HepG2 (cell line): Measurements from ENCODE around the gene CES5A. TPM values are rescaled to one million over a fixed set of nuclear protein-coding genes. Genes with fewer than 3 reads are reported as not detected.

Experiments
- ATAC-seq: fragments of 200-7000 bp; cut with Tn5 transposase; 3 replicates; pipeline ENCODE4 v1.9.1; 2020; ENCODE audit warnings: mild to moderate bottlenecking, moderate library complexity
- BruUV-seq: library from RNA; stranded (reverse); fragments of 400-500 nt; replicated peaks from 2 replicates; lab custom pipeline; 2021; lab: Mats Ljungman, UMichigan
- CTCF ChIA-PET: fragments of 300-600 bp; formaldehyde crosslinking; extraction: SDS; loops from one replicate; lab custom pipeline; 2021; ENCODE audit warnings: low total read pairs, inconsistent platforms, low intra/inter-chr PET ratio; lab: Yijun Ruan, JAX
- POLR2A ChIA-PET: fragments of 350-600 bp; sonication (Branson Sonifier 250); formaldehyde crosslinking; loops from one replicate; lab custom pipeline; 2020; ENCODE audit warnings: antibody characterized with exemption, inconsistent platforms; lab: Yijun Ruan, JAX
- DNase-seq: peaks from one replicate; pipeline ENCODE4 v3.0.0-alpha.2; 2015; ENCODE audit warnings: low spot score
- FAIRE-seq: peaks from 3 replicates; lab custom pipeline; 2011; peaks lifted over from hg19 to GRCh38; lab: Jason Lieb, UNC
- H2AFZ ChIP-seq: one replicate; pipeline ENCODE4 v1.6.1; 2011; ENCODE audit warnings: low read length, inconsistent platforms
- H3K27ac ChIP-seq: fragments of 300-600 bp; 3 replicates; pipeline ENCODE4 v1.8.0; 2011; ENCODE audit warnings: mixed run types, mild to moderate bottlenecking, mixed read lengths, low read length, inconsistent platforms; ENCODE audit not compliant: insufficient read depth; ENCODE audit errors: extremely low read length
- H3K27me3 ChIP-seq, 2 experiments: fragments of 200-600 bp in 1 of 2; 2 replicates in 1 of 2; 3 replicates in 1 of 2; pipeline versions ENCODE4 v1.6.0 to v1.8.0; 2011; ENCODE audit warnings: low read length in 2 of 2, mild to moderate bottlenecking in 2 of 2, moderate library complexity in 2 of 2, inconsistent platforms in 1 of 2; ENCODE audit not compliant: insufficient read depth in 2 of 2, control insufficient read depth in 1 of 2
- H3K36me3 ChIP-seq, 2 experiments: fragments of 200-600 bp in 1 of 2; replicated peaks in 1 of 2; 2 replicates in 1 of 2; 3 replicates in 1 of 2; pipeline versions ENCODE4 v1.5.1 to v1.8.0; 2011; ENCODE audit warnings: low read length in 2 of 2, inconsistent platforms in 1 of 2; ENCODE audit not compliant: insufficient read depth in 2 of 2, control insufficient read depth in 1 of 2
- H3K4me1 ChIP-seq: 2 replicates; pipeline ENCODE4 v1.5.1; 2012; ENCODE audit warnings: low read length, inconsistent platforms; ENCODE audit not compliant: insufficient read depth
- H3K4me2 ChIP-seq: 2 replicates; pipeline ENCODE4 v1.6.0; 2011; ENCODE audit warnings: low read depth, low read length, inconsistent platforms
- H3K4me3 ChIP-seq, 3 experiments: fragments of 200-600 bp in 1 of 3; sonication (generic), shearing (Covaris generic) in 1 of 3; replicated peaks in 1 of 3; 2 replicates each; pipeline ENCODE4 v1.5.1; 2011 to 2016; ENCODE audit warnings: low read length in 3 of 3, inconsistent platforms in 2 of 3, low read depth in 2 of 3, mild to moderate bottlenecking in 2 of 3, control low read depth in 1 of 3, mixed read lengths in 1 of 3; ENCODE audit not compliant: insufficient read depth in 1 of 3
- H3K79me2 ChIP-seq: one replicate; pipeline ENCODE4 v1.6.1; 2011; ENCODE audit warnings: low read length, inconsistent platforms; ENCODE audit not compliant: insufficient read depth
- H3K9ac ChIP-seq: 2 replicates; pipeline ENCODE4 v1.6.0; 2011; ENCODE audit warnings: mild to moderate bottlenecking, low read depth, low read length, inconsistent platforms; ENCODE audit not compliant: insufficient read depth
- H3K9me3 ChIP-seq: 2 replicates; pipeline ENCODE4 v1.5.1; 2012; ENCODE audit warnings: mild to moderate bottlenecking, low read length
- H4K20me1 ChIP-seq: 2 replicates; pipeline ENCODE4 v1.6.0; 2011; ENCODE audit warnings: inconsistent platforms, mild to moderate bottlenecking, low read length, moderate library complexity; ENCODE audit not compliant: insufficient read depth
- FOSL1 ChIP-seq: sonication (generic); formaldehyde crosslinking; IDR thresholded peaks from 2 replicates; pipeline ENCODE4 v1.9.0; 2021; ENCODE audit warnings: missing genetic modification reagents, borderline replicate concordance
- STAG1 ChIP-seq: sonication (generic); formaldehyde crosslinking; IDR thresholded peaks from 2 replicates; pipeline ENCODE4 v1.4.0; 2020; ENCODE audit warnings: missing genetic modification reagents
- ZNF276 ChIP-seq: sonication (generic); formaldehyde crosslinking; IDR thresholded peaks from 2 replicates; pipeline ENCODE4 v1.4.0; 2020; ENCODE audit warnings: mild to moderate bottlenecking, low read depth, missing genetic modification reagents
- WGBS: methylation state at CpG from one replicate; pipeline ENCODE4 v1.1.6; 2017; ENCODE audit warnings: low lambda C conversion rate; 5-methylcytosine and 5-hydroxymethylcytosine counted together
- in situ Hi-C: cut with HindIII; loops from 2 replicates; pipeline ENCODE4 v1.10.0; 2017; ENCODE audit warnings: low pct_unique_long_range_greater_than_20kb; ENCODE audit not compliant: extremely low pct_ligation_motif_present
- intact Hi-C: fragments of 100-400 bp; cut with micrococcal nuclease; formaldehyde crosslinking; loops from one replicate; pipeline ENCODE4 v1.10.0; 2022; ENCODE audit not compliant: unreplicated experiment
- polyA plus RNA-seq, 8 experiments: library from polyadenylated mRNA; depleted of rRNA in 3 of 8; stranded (reverse) in 7 of 8; unstranded in 1 of 8; fragments of >200 nt; fragmentation: Illumina TruSeq in 4 of 8; extraction: Trizol in 4 of 8; gene quantifications; 2 replicates each; pipeline versions ENCODE4 v1.2.1 to v1.2.3, GENCODE V29; 2011 to 2016; ENCODE audit warnings: low read depth in 4 of 8, missing spikeins in 1 of 8, mixed read lengths in 1 of 8; ENCODE audit not compliant: insufficient read depth in 1 of 8
- total RNA-seq, 5 experiments: library from RNA; depleted of rRNA; stranded (reverse); fragments of >200 nt; fragmentation: Illumina TruSeq; extraction: Trizol; gene quantifications; 2 replicates each; pipeline ENCODE4 v1.2.3, GENCODE V29; 2016; ENCODE audit warnings: low read depth in 1 of 5
- TF ChIP-seq, protein P1 (sequence below): sonication (generic); formaldehyde crosslinking; IDR thresholded peaks from 2 replicates; pipeline ENCODE4 v1.4.0; 2020; ENCODE audit warnings: missing genetic modification reagents
- TF ChIP-seq, protein P2 (sequence below): sonication (generic); formaldehyde crosslinking; IDR thresholded peaks from 2 replicates; pipeline ENCODE4 v1.4.0; 2020; ENCODE audit warnings: missing genetic modification reagents
- TF ChIP-seq, protein P3 (sequence below): sonication (generic); formaldehyde crosslinking; IDR thresholded peaks from 2 replicates; pipeline ENCODE4 v1.8.0; 2022; ENCODE audit warnings: low read depth, missing genetic modification reagents
- TF ChIP-seq, protein P4 (sequence below): IDR thresholded peaks from 2 replicates; pipeline ENCODE4 v1.6.1; 2016; ENCODE audit warnings: mild to moderate bottlenecking, missing biosample characterization, missing genetic modification reagents

Gene CES5A
- total and polyA plus RNA-seq, 2 of the 13 experiments (the other 11 are each of a cell fraction or from before 2014, with no cell fraction given), result not detected

GRCh38 chr16:55842369-55843104 is 32.6 kb downstream of the CES5A start (continued):
- TF ChIP-seq FOSL1 (no peak), STAG1 (peak; percentile 93), ZNF276 (no peak)
- TF ChIP-seq, protein P1, sequence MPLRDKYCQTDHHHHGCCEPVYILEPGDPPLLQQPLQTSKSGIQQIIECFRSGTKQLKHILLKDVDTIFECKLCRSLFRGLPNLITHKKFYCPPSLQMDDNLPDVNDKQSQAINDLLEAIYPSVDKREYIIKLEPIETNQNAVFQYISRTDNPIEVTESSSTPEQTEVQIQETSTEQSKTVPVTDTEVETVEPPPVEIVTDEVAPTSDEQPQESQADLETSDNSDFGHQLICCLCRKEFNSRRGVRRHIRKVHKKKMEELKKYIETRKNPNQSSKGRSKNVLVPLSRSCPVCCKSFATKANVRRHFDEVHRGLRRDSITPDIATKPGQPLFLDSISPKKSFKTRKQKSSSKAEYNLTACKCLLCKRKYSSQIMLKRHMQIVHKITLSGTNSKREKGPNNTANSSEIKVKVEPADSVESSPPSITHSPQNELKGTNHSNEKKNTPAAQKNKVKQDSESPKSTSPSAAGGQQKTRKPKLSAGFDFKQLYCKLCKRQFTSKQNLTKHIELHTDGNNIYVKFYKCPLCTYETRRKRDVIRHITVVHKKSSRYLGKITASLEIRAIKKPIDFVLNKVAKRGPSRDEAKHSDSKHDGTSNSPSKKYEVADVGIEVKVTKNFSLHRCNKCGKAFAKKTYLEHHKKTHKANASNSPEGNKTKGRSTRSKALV (CRISPR knock-in tag), result no peak
- TF ChIP-seq, protein P2, sequence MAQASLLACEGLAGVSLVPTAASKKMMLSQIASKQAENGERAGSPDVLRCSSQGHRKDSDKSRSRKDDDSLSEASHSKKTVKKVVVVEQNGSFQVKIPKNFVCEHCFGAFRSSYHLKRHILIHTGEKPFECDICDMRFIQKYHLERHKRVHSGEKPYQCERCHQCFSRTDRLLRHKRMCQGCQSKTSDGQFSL (CRISPR knock-in tag), result no peak

DNA sequence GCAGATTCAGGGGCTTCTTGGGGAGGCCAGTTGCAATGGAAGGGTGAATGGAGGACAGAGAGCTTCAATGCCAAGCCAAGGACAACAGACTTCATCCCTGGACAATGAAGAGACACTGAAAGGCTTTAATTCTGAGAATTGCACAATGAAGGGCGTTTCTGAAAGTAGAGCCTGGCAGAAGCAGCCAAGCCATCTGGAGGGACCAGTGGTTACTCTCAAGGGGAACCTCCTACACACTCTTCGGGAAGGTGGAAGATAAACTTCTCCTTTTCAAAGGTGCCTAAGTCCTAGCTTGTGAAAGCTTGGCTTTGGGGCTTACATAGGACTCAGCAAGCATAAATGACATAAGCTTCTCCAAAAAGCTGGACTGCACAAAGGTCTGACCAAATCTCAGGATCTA is 36.1 kb downstream of the CES5A start:
- BruUV-seq, result no TSS peak
- Histone ChIP-seq H3K36me3 (no peaks in the 10 kb centered on the region), H3K9ac (no peak overlapping the region), H3K27ac (no peak overlapping the region), H3K9me3 (no peaks in the 10 kb centered on the region), H3K4me2 (no peak overlapping the region), H3K27me3 (peaks cover 0 to 2% of the 10 kb centered on the region in 2 experiments; a peak in 2 of 5 replicates), H3K4me1 (peaks cover 26% of the 10 kb centered on the region), H3K4me3 (no peak overlapping the region), H2AFZ (no peak overlapping the region), H4K20me1 (no peaks in the 10 kb centered on the region), H3K79me2 (no peaks in the 10 kb centered on the region)
- 41% methylated on average over 2 of the region's 2 CpGs for WGBS
- no peak for ATAC-seq
- FAIRE-seq, result no peak
- ChIA-PET CTCF (interaction anchor here (1.3 kb wide), 1 partner anchor 125 kb away, joined by 3 read pairs; no protein-coding TSS in a partner anchor), POLR2A (no interaction called here)
- no peak for DNase-seq
- in situ Hi-C loops, result no loop called here
- intact Hi-C loops, result loop anchor here (5.0 kb wide), 1 partner anchor 217 kb away; no protein-coding TSS in a partner anchor
- TF ChIP-seq, protein P3, sequence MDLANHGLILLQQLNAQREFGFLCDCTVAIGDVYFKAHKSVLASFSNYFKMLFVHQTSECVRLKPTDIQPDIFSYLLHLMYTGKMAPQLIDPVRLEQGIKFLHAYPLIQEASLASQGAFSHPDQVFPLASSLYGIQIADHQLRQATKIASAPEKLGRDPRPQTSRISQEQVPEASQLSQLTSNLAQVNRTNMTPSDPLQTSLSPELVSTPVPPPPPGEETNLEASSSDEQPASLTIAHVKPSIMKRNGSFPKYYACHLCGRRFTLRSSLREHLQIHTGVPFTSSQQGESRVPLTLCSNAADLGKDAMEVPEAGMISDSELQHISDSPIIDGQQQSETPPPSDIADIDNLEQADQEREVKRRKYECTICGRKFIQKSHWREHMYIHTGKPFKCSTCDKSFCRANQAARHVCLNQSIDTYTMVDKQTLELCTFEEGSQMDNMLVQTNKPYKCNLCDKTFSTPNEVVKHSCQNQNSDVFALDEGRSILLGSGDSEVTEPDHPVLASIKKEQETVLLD (CRISPR knock-in tag), result no peak
- TF ChIP-seq, protein P4, sequence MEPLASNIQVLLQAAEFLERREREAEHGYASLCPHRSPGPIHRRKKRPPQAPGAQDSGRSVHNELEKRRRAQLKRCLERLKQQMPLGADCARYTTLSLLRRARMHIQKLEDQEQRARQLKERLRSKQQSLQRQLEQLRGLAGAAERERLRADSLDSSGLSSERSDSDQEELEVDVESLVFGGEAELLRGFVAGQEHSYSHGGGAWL (CRISPR knock-in tag), result no peak
